HG02588 (cell line): ENCODE data around the gene ZNF268.
"Not testable (repeated sequence)": the region's sequence is repeated elsewhere in the genome, so short reads cannot be mapped to it uniquely, and the experiment has no call there.

Source experiments
- ATAC-seq: cut with Tn5 transposase; IDR thresholded peaks from one replicate; pipeline ENCODE4 v1.9.1; 2021; ENCODE audit warnings: mild to moderate bottlenecking, moderate library complexity; ENCODE audit not compliant: unreplicated experiment

Gene ZNF268

GRCh38 chr12:133226690-133227089, 45.4 kb downstream of the ZNF268 start:
- ATAC-seq, result no peak

GRCh38 chr12:133227281-133227852, 46.1 kb downstream of the ZNF268 start:
- no peak for ATAC-seq

- ATAC-seq, result no peak
Measured at GRCh38 chr12:133231001-133231400, 49.7 kb downstream of the ZNF268 start.

GRCh38 chr12:133233006-133233405, 51.7 kb downstream of the ZNF268 start:
- ATAC-seq, result no peak

GRCh38 chr12:133233993-133234564, 52.8 kb downstream of the ZNF268 start:
- no peak for ATAC-seq

- no peak for ATAC-seq
Measured at GRCh38 chr12:133234971-133235370, 53.7 kb downstream of the ZNF268 start.

GRCh38 chr12:133235401-133236112, 54.3 kb downstream of the ZNF268 start, which contains the start of gene ANHX:
Gene ANHX, minus strand, starts transcription at chr12:133235877. Its CDS starts 1,521 bp downstream, at chr12:133234356.
- no peak for ATAC-seq

- no peak for ATAC-seq
Measured at GRCh38 chr12:133236144-133236543, 54.8 kb downstream of the ZNF268 start.

GRCh38 chr12:133236556-133236955, 55.3 kb downstream of the ZNF268 start:
- ATAC-seq, result no peak

- ATAC-seq, result no peak
Measured at GRCh38 chr12:133251732-133252131, 70.4 kb downstream of the ZNF268 start.

- not testable (repeated sequence) for ATAC-seq
Measured at GRCh38 chr12:133255833-133256232, 74.5 kb downstream of the ZNF268 start.

- ATAC-seq, result no peak
Measured at GRCh38 chr12:133256321-133256720, 75.0 kb downstream of the ZNF268 start.

GRCh38 chr12:133264173-133264572, 82.9 kb downstream of the ZNF268 start:
- ATAC-seq, result no peak
